Measurements from ENCODE around the gene HDAC3.

The HDAC3 gene

GRCh38 chr5:141636413-141637122, at the start of gene HDAC3, which contains the start of gene RELL2:
Gene HDAC3 (minus strand): TSS chr5:141636849. CDS start chr5:141636790, 59 bp downstream.
Gene RELL2 (plus strand): TSS chr5:141636997. CDS start chr5:141638226, 1,229 bp downstream.
- H3K4me3 ChIP-seq (ENCODE audit: low read length in 2 of 2) = peak within 1 kb of the TSS; percentile 83 to 97
- H3K4me1 ChIP-seq (ENCODE audit: control insufficient read depth in 2 of 2, insufficient read depth in 2 of 2, low read length in 2 of 2) = peaks cover 14 to 19% of the 10 kb centered on the region in 2 donors
- peak within 1 kb of the TSS; percentile 64 to 76 for H3K27ac ChIP-seq (ENCODE audit: low read depth in 2 of 2, low read length in 2 of 2)
- no peaks in the 10 kb centered on the region for H3K9me3 ChIP-seq (ENCODE audit: control insufficient read depth in 2 of 2, low read length in 2 of 2)
- no peaks in the 10 kb centered on the region for H3K27me3 ChIP-seq (ENCODE audit: control insufficient read depth in 2 of 2, insufficient read depth in 2 of 2, low read length in 2 of 2)
- peak within 1 kb of the TSS; percentile 72 to 97 for H3K9ac ChIP-seq (ENCODE audit: low read depth in 1 of 2, low read length in 2 of 2)
- H3K36me3 ChIP-seq (ENCODE audit: control insufficient read depth in 2 of 2, insufficient read depth in 2 of 2, low read length in 2 of 2) = peaks cover 5 to 14% of the 10 kb centered on the region in 2 donors

GRCh38 chr5:141685591-141685990, 48.9 kb upstream of the HDAC3 start:
- peaks cover 17% of the 10 kb centered on the region in 2 donors for H3K4me1 ChIP-seq (ENCODE audit: control insufficient read depth in 2 of 2, insufficient read depth in 2 of 2, low read length in 2 of 2)

GRCh38 chr5:141683596-141684141, 47.0 kb upstream of the HDAC3 start:
- Histone ChIP-seq H3K9ac (ENCODE audit: low read depth in 1 of 2, low read length in 2 of 2) (no peak overlapping the region), H3K4me3 (ENCODE audit: low read length in 2 of 2) (no peak overlapping the region), H3K9me3 (ENCODE audit: control insufficient read depth in 2 of 2, low read length in 2 of 2) (no peaks in the 10 kb centered on the region), H3K27me3 (ENCODE audit: control insufficient read depth in 2 of 2, insufficient read depth in 2 of 2, low read length in 2 of 2) (no peaks in the 10 kb centered on the region), H3K4me1 (ENCODE audit: control insufficient read depth in 2 of 2, insufficient read depth in 2 of 2, low read length in 2 of 2) (peaks cover 17 to 18% of the 10 kb centered on the region in 2 donors), H3K36me3 (ENCODE audit: control insufficient read depth in 2 of 2, insufficient read depth in 2 of 2, low read length in 2 of 2) (no peaks in the 10 kb centered on the region), H3K27ac (ENCODE audit: low read depth in 2 of 2, low read length in 2 of 2) (peak overlapping the region in 1 of 2 donors; percentile 32)

More at GRCh38 chr5:141685591-141685990, 48.9 kb upstream of the HDAC3 start:
- no peaks in the 10 kb centered on the region for H3K36me3 ChIP-seq (ENCODE audit: control insufficient read depth in 2 of 2, insufficient read depth in 2 of 2, low read length in 2 of 2)
- H3K27me3 ChIP-seq (ENCODE audit: control insufficient read depth in 2 of 2, insufficient read depth in 2 of 2, low read length in 2 of 2) = no peaks in the 10 kb centered on the region
- no peak overlapping the region for H3K4me3 ChIP-seq (ENCODE audit: low read length in 2 of 2)
- H3K27ac ChIP-seq (ENCODE audit: low read depth in 2 of 2, low read length in 2 of 2) = no peak overlapping the region
- no peak overlapping the region for H3K9ac ChIP-seq (ENCODE audit: low read depth in 1 of 2, low read length in 2 of 2)
- H3K9me3 ChIP-seq (ENCODE audit: control insufficient read depth in 2 of 2, low read length in 2 of 2) = no peaks in the 10 kb centered on the region

GRCh38 chr5:141681695-141682641, 45.3 kb upstream of the HDAC3 start, which contains the start of gene ARAP3:
Gene ARAP3 (minus strand): TSS chr5:141682230. CDS start chr5:141680486, 1,744 bp downstream.
- H3K27me3 ChIP-seq (ENCODE audit: control insufficient read depth in 2 of 2, insufficient read depth in 2 of 2, low read length in 2 of 2) = no peaks in the 10 kb centered on the region
- H3K27ac ChIP-seq (ENCODE audit: low read depth in 2 of 2, low read length in 2 of 2) = peak within 1 kb of the TSS; percentile 73 to 76
- peak within 1 kb of the TSS; percentile 57 to 68 for H3K4me3 ChIP-seq (ENCODE audit: low read length in 2 of 2)
- H3K9me3 ChIP-seq (ENCODE audit: control insufficient read depth in 2 of 2, low read length in 2 of 2) = no peaks in the 10 kb centered on the region
- H3K4me1 ChIP-seq (ENCODE audit: control insufficient read depth in 2 of 2, insufficient read depth in 2 of 2, low read length in 2 of 2) = peaks cover 17 to 18% of the 10 kb centered on the region in 2 donors
- peak within 1 kb of the TSS; percentile 64 to 79 for H3K9ac ChIP-seq (ENCODE audit: low read depth in 1 of 2, low read length in 2 of 2)
- no peaks in the 10 kb centered on the region for H3K36me3 ChIP-seq (ENCODE audit: control insufficient read depth in 2 of 2, insufficient read depth in 2 of 2, low read length in 2 of 2)

GRCh38 chr5:141681295-141681694, 44.6 kb upstream of the HDAC3 start:
- Histone ChIP-seq H3K9me3 (ENCODE audit: control insufficient read depth in 2 of 2, low read length in 2 of 2) (no peaks in the 10 kb centered on the region), H3K36me3 (ENCODE audit: control insufficient read depth in 2 of 2, insufficient read depth in 2 of 2, low read length in 2 of 2) (no peaks in the 10 kb centered on the region), H3K4me1 (ENCODE audit: control insufficient read depth in 2 of 2, insufficient read depth in 2 of 2, low read length in 2 of 2) (peaks cover 17 to 18% of the 10 kb centered on the region in 2 donors), H3K27me3 (ENCODE audit: control insufficient read depth in 2 of 2, insufficient read depth in 2 of 2, low read length in 2 of 2) (no peaks in the 10 kb centered on the region), H3K4me3 (ENCODE audit: low read length in 2 of 2) (peak overlapping the region; percentile 54 to 58), H3K27ac (ENCODE audit: low read depth in 2 of 2, low read length in 2 of 2) (peak overlapping the region; percentile 50 to 73), H3K9ac (ENCODE audit: low read depth in 1 of 2, low read length in 2 of 2) (peak overlapping the region; percentile 64 to 79)

- no peaks in the 10 kb centered on the region for H3K9me3 ChIP-seq (ENCODE audit: control insufficient read depth in 2 of 2, low read length in 2 of 2)
- H3K27me3 ChIP-seq (ENCODE audit: control insufficient read depth in 2 of 2, insufficient read depth in 2 of 2, low read length in 2 of 2) = no peaks in the 10 kb centered on the region
- H3K36me3 ChIP-seq (ENCODE audit: control insufficient read depth in 2 of 2, insufficient read depth in 2 of 2, low read length in 2 of 2) = no peaks in the 10 kb centered on the region
- peaks cover 17 to 18% of the 10 kb centered on the region in 2 donors for H3K4me1 ChIP-seq (ENCODE audit: control insufficient read depth in 2 of 2, insufficient read depth in 2 of 2, low read length in 2 of 2)
- peak overlapping the region; percentile 50 to 73 for H3K27ac ChIP-seq (ENCODE audit: low read depth in 2 of 2, low read length in 2 of 2)
- H3K4me3 ChIP-seq (ENCODE audit: low read length in 2 of 2) = peak overlapping the region in 1 of 2 donors; percentile 58
- peak overlapping the region; percentile 3 to 64 for H3K9ac ChIP-seq (ENCODE audit: low read depth in 1 of 2, low read length in 2 of 2)
Measured at GRCh38 chr5:141680751-141681201, 44.1 kb upstream of the HDAC3 start.

- no peak overlapping the region for H3K4me3 ChIP-seq (ENCODE audit: low read length in 2 of 2)
- no peak overlapping the region for H3K27ac ChIP-seq (ENCODE audit: low read depth in 2 of 2, low read length in 2 of 2)
- no peaks in the 10 kb centered on the region for H3K9me3 ChIP-seq (ENCODE audit: control insufficient read depth in 2 of 2, low read length in 2 of 2)
- H3K27me3 ChIP-seq (ENCODE audit: control insufficient read depth in 2 of 2, insufficient read depth in 2 of 2, low read length in 2 of 2) = no peaks in the 10 kb centered on the region
- no peak overlapping the region for H3K9ac ChIP-seq (ENCODE audit: low read depth in 1 of 2, low read length in 2 of 2)
- no peaks in the 10 kb centered on the region for H3K36me3 ChIP-seq (ENCODE audit: control insufficient read depth in 2 of 2, insufficient read depth in 2 of 2, low read length in 2 of 2)
- peaks cover 17 to 18% of the 10 kb centered on the region in 2 donors for H3K4me1 ChIP-seq (ENCODE audit: control insufficient read depth in 2 of 2, insufficient read depth in 2 of 2, low read length in 2 of 2)
Measured at GRCh38 chr5:141680178-141680577, 43.5 kb upstream of the HDAC3 start.

GRCh38 chr5:141677415-141677814, 40.8 kb upstream of the HDAC3 start:
- Histone ChIP-seq H3K36me3 (ENCODE audit: control insufficient read depth in 2 of 2, insufficient read depth in 2 of 2, low read length in 2 of 2) (no peaks in the 10 kb centered on the region), H3K4me3 (ENCODE audit: low read length in 2 of 2) (no peak overlapping the region)

GRCh38 chr5:141675672-141676071, 39.0 kb upstream of the HDAC3 start:
- Histone ChIP-seq H3K27me3 (ENCODE audit: control insufficient read depth in 2 of 2, insufficient read depth in 2 of 2, low read length in 2 of 2) (no peaks in the 10 kb centered on the region), H3K27ac (ENCODE audit: low read depth in 2 of 2, low read length in 2 of 2) (no peak overlapping the region), H3K9ac (ENCODE audit: low read depth in 1 of 2, low read length in 2 of 2) (no peak overlapping the region), H3K4me3 (ENCODE audit: low read length in 2 of 2) (no peak overlapping the region), H3K36me3 (ENCODE audit: control insufficient read depth in 2 of 2, insufficient read depth in 2 of 2, low read length in 2 of 2) (no peaks in the 10 kb centered on the region), H3K9me3 (ENCODE audit: control insufficient read depth in 2 of 2, low read length in 2 of 2) (no peaks in the 10 kb centered on the region), H3K4me1 (ENCODE audit: control insufficient read depth in 2 of 2, insufficient read depth in 2 of 2, low read length in 2 of 2) (peaks cover 1 to 2% of the 10 kb centered on the region in 2 donors)

More at GRCh38 chr5:141677415-141677814, 40.8 kb upstream of the HDAC3 start:
- Histone ChIP-seq H3K4me1 (ENCODE audit: control insufficient read depth in 2 of 2, insufficient read depth in 2 of 2, low read length in 2 of 2) (peaks cover 13 to 15% of the 10 kb centered on the region in 2 donors), H3K27me3 (ENCODE audit: control insufficient read depth in 2 of 2, insufficient read depth in 2 of 2, low read length in 2 of 2) (no peaks in the 10 kb centered on the region), H3K9me3 (ENCODE audit: control insufficient read depth in 2 of 2, low read length in 2 of 2) (no peaks in the 10 kb centered on the region), H3K9ac (ENCODE audit: low read depth in 1 of 2, low read length in 2 of 2) (no peak overlapping the region), H3K27ac (ENCODE audit: low read depth in 2 of 2, low read length in 2 of 2) (no peak overlapping the region)
